Caco-2 (cell line): Measurements from ENCODE around the gene COL4A4. TPM values are rescaled to one million over a fixed set of nuclear protein-coding genes. Genes with fewer than 3 reads are reported as not detected.

Source experiments
- BruUV-seq: library from RNA; stranded (reverse); fragments of 400-500 nt; replicated peaks from 2 replicates; lab custom pipeline; 2021; lab: Mats Ljungman, UMichigan
- CTCF ChIA-PET: fragments of 300-600 bp; sonication (Branson Sonifier 250); formaldehyde crosslinking; loops from one replicate; lab custom pipeline; 2022; ENCODE audit warnings: antibody characterized with exemption; lab: Charles Lee
- POLR2A ChIA-PET: fragments of 300-600 bp; sonication (Branson Sonifier 250); formaldehyde crosslinking; loops from one replicate; lab custom pipeline; 2022; ENCODE audit warnings: antibody characterized with exemption; lab: Charles Lee
- DNase-seq, 2 experiments: peaks; one replicate each; pipeline versions ENCODE4 v3.0.0 to v3.0.0-alpha.2; 2020 to 2022
- H3K27me3 ChIP-seq: replicated peaks from 2 replicates; pipeline ENCODE4 v1.6.0; 2011; ENCODE audit warnings: low read length; ENCODE audit not compliant: control insufficient read depth, insufficient read depth
- H3K36me3 ChIP-seq: 2 replicates; pipeline ENCODE4 v1.5.1; 2011; ENCODE audit warnings: low read length; ENCODE audit not compliant: control insufficient read depth, insufficient read depth
- H3K4me1 ChIP-seq: fragments of 250-450 bp; sonication (Bioruptor Pico); 2 replicates; pipeline ENCODE4 v1.5.1; 2020; ENCODE audit warnings: mild to moderate bottlenecking
- H3K4me3 ChIP-seq: 2 replicates; pipeline ENCODE4 v1.5.1; 2011; ENCODE audit warnings: low read depth, mild to moderate bottlenecking, control low read depth, low read length
- H3K9me3 ChIP-seq: fragments of 250-450 bp; sonication (Bioruptor Pico); 2 replicates; pipeline ENCODE4 v1.5.1; 2020; ENCODE audit warnings: mild to moderate bottlenecking, moderate library complexity
- H3K27ac Mint-ChIP-seq: one replicate; pipeline ENCODE4 v1.8.0; 2022; ENCODE audit warnings: mixed read lengths; ENCODE audit not compliant: unreplicated experiment
- H3K27me3 Mint-ChIP-seq: one replicate; pipeline ENCODE4 v1.8.0; 2022; ENCODE audit warnings: mixed read lengths; ENCODE audit not compliant: insufficient read depth, unreplicated experiment
- H3K36me3 Mint-ChIP-seq: one replicate; pipeline ENCODE4 v1.8.0; 2022; ENCODE audit warnings: mild to moderate bottlenecking, mixed read lengths; ENCODE audit not compliant: insufficient read depth, unreplicated experiment
- H3K4me1 Mint-ChIP-seq: one replicate; pipeline ENCODE4 v1.8.0; 2022; ENCODE audit warnings: low read depth, mixed read lengths; ENCODE audit not compliant: unreplicated experiment
- H3K4me3 Mint-ChIP-seq: one replicate; pipeline ENCODE4 v1.8.0; 2022; ENCODE audit warnings: mild to moderate bottlenecking, moderate library complexity, mixed read lengths; ENCODE audit not compliant: unreplicated experiment
- H3K9me3 Mint-ChIP-seq: one replicate; pipeline ENCODE4 v1.8.0; 2022; ENCODE audit warnings: mixed read lengths; ENCODE audit not compliant: unreplicated experiment
- intact Hi-C: fragments of 100-400 bp; cut with micrococcal nuclease; formaldehyde crosslinking; loops from one replicate; pipeline ENCODE4 v1.10.0; 2022; ENCODE audit not compliant: unreplicated experiment
- total RNA-seq: library from RNA; stranded (reverse); gene quantifications from 2 replicates; pipeline ENCODE4 v1.2.3, GENCODE V29; 2022
- TF ChIP-seq, protein P1 (sequence below), 2 experiments: fragments of 200-600 bp in 1 of 2; IDR thresholded peaks; 1 replicate in 1 of 2; 2 replicates in 1 of 2; pipeline versions ENCODE4 v1.5.1 to v1.8.0; 2011 to 2022; ENCODE audit warnings: antibody characterized with exemption in 1 of 2, control low read depth in 1 of 2, inconsistent platforms in 1 of 2, low read depth in 1 of 2, low read length in 1 of 2, mild to moderate bottlenecking in 1 of 2, moderate library complexity in 1 of 2; ENCODE audit not compliant: insufficient read depth in 1 of 2, severe bottlenecking in 1 of 2, unreplicated experiment in 1 of 2

The COL4A4 gene
- total RNA-seq, 1 experiment from 2014 or later, result 8.7 TPM

DNA sequence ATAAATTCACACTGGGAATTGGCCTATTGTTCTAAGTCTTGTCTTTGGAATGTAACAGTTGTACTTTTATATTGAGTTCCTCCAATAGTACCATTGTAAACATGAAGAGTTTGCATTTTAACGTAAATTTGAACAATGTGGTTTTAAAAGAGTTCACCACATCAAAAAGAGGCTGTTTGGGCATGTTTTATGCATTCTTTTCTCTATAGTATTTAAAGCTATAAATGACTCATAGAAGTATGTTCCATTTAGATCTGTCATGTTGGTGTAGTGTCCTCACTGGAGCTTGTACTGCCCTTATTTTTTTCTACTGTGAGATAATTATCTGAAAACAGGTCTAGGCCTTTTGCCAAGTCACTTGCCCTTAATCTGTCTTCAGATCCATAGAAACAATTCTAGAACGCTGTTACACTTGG, 186.2 kb downstream of the COL4A4 start:
- Mint-ChIP-seq H3K4me1 (peaks cover 7% of the 10 kb centered on the region), H3K27ac (no peak overlapping the region), H3K9me3 (no peaks in the 10 kb centered on the region), H3K27me3 (no peaks in the 10 kb centered on the region), H3K4me3 (no peak overlapping the region), H3K36me3 (no peaks in the 10 kb centered on the region)
- no TSS peak for BruUV-seq
- TF ChIP-seq, protein P1, sequence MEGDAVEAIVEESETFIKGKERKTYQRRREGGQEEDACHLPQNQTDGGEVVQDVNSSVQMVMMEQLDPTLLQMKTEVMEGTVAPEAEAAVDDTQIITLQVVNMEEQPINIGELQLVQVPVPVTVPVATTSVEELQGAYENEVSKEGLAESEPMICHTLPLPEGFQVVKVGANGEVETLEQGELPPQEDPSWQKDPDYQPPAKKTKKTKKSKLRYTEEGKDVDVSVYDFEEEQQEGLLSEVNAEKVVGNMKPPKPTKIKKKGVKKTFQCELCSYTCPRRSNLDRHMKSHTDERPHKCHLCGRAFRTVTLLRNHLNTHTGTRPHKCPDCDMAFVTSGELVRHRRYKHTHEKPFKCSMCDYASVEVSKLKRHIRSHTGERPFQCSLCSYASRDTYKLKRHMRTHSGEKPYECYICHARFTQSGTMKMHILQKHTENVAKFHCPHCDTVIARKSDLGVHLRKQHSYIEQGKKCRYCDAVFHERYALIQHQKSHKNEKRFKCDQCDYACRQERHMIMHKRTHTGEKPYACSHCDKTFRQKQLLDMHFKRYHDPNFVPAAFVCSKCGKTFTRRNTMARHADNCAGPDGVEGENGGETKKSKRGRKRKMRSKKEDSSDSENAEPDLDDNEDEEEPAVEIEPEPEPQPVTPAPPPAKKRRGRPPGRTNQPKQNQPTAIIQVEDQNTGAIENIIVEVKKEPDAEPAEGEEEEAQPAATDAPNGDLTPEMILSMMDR (IDR thresholded peaks at IDR 0.05; ENCODE audit: insufficient read depth in 1 of 2, low read depth in 1 of 2, low read length in 1 of 2, severe bottlenecking in 1 of 2, unreplicated experiment in 1 of 2), result no peak
- intact Hi-C loops, result no loop called here
- no peaks in the 10 kb centered on the region for H3K4me1 ChIP-seq
- H3K27me3 ChIP-seq, result no peaks in the 10 kb centered on the region
- POLR2A ChIA-PET, result no interaction called here
- H3K36me3 ChIP-seq, result no peaks in the 10 kb centered on the region
- H3K4me3 ChIP-seq, result no peak overlapping the region
- CTCF ChIA-PET, result no interaction called here
- no peak for DNase-seq
- H3K9me3 ChIP-seq, result no peaks in the 10 kb centered on the region

DNA sequence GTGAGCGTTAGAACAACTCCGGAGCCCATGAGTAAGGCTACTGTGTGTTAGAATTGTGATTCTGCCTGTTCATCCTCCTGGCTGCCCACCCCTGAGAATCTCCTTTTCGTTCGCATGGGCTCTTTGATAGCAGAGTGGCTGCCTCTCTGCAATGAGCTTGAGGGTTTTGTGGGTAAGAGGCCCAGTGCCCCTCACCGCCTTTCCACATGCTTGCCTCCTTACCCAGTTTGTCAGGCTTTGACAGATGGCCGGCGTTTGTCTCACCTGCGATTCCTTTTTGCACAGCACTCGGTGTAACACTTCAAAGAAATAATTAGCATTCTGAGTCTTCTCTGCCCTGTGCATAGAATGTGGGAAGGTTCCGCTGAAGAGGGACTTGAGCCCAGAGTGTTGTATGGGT, 190.2 kb downstream of the COL4A4 start:
- no peaks in the 10 kb centered on the region for H3K4me1 Mint-ChIP-seq
- Histone ChIP-seq H3K9me3 (no peaks in the 10 kb centered on the region), H3K4me1 (no peaks in the 10 kb centered on the region), H3K4me3 (no peak overlapping the region), H3K36me3 (no peaks in the 10 kb centered on the region), H3K27me3 (no peaks in the 10 kb centered on the region)
- CTCF ChIA-PET, result no interaction called here
- DNase-seq, result no peak
- no peaks in the 10 kb centered on the region for H3K36me3 Mint-ChIP-seq
- TF ChIP-seq, protein P1 (IDR thresholded peaks at IDR 0.05; ENCODE audit: insufficient read depth in 1 of 2, low read depth in 1 of 2, low read length in 1 of 2, severe bottlenecking in 1 of 2, unreplicated experiment in 1 of 2), result no peak
- POLR2A ChIA-PET, result no interaction called here
- BruUV-seq, result no TSS peak
- H3K27ac Mint-ChIP-seq, result no peak overlapping the region
- H3K27me3 Mint-ChIP-seq, result no peaks in the 10 kb centered on the region
- intact Hi-C loops, result no loop called here
- H3K9me3 Mint-ChIP-seq, result no peaks in the 10 kb centered on the region
- no peak overlapping the region for H3K4me3 Mint-ChIP-seq

DNA sequence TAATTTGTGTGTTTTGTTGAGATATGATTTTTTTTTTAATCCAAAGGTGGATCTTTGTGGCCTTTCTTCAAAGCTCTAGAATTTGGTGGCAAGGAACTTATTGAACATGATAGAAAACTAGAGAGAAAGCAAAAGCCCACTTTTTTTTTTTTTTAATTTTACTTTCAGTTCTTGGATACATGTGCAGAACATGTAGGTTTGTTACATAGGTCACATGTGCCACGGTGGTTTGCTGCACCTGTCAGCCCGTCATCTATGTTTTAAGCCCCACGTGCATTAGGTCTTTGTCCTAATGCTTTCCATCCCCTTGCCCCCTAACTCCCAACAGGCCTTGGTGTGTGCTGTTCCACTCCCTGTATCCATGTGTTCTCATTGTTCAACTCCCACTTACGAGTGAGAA, 192.2 kb downstream of the COL4A4 start:
- ChIA-PET CTCF (no interaction called here), POLR2A (no interaction called here)
- H3K9me3 Mint-ChIP-seq, result no peaks in the 10 kb centered on the region
- H3K36me3 Mint-ChIP-seq, result no peaks in the 10 kb centered on the region
- Histone ChIP-seq H3K27me3 (no peaks in the 10 kb centered on the region), H3K9me3 (no peaks in the 10 kb centered on the region), H3K4me3 (no peak overlapping the region), H3K4me1 (no peaks in the 10 kb centered on the region), H3K36me3 (no peaks in the 10 kb centered on the region)
- intact Hi-C loops, result no loop called here
- no TSS peak for BruUV-seq
- TF ChIP-seq, protein P1 (IDR thresholded peaks at IDR 0.05; ENCODE audit: insufficient read depth in 1 of 2, low read depth in 1 of 2, low read length in 1 of 2, severe bottlenecking in 1 of 2, unreplicated experiment in 1 of 2), result no peak
- DNase-seq, result no peak
- H3K27ac Mint-ChIP-seq, result no peak overlapping the region
- no peaks in the 10 kb centered on the region for H3K4me1 Mint-ChIP-seq
- no peaks in the 10 kb centered on the region for H3K27me3 Mint-ChIP-seq
- no peak overlapping the region for H3K4me3 Mint-ChIP-seq
